GM12872 (cell line): ENCODE data around the gene NNMT.

Experiments used
- CTCF ChIP-seq: IDR thresholded peaks from 3 replicates; pipeline ENCODE4 v1.5.1; 2011; ENCODE audit warnings: low read depth, mild to moderate bottlenecking, low read length, moderate library complexity; ENCODE audit not compliant: insufficient read depth

The NNMT gene

DNA sequence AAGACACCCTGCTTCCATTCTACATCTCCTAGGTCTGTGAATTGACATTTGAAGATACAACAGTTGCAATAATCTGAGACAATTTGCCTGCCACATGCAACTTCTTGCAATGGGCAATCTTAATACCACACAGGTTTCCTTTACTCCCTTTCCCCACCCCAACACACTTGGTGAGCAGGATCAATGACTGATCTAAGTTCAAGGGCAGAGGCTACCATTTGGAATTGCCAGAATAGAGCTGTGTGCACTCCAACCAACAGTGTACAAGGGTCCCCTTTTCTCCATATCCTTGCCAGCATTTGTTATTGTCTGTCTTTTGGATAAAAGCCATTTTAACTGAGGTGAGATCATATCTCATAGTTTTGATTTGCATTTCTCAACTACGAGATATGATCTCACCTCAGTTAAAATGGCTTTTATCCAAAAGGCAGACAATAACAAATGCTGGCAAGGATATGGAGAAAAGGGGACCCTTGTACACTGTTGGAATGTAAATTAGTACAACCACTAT is 2.9 kb upstream of the NNMT start:
- TF ChIP-seq CTCF, result no peak

DNA sequence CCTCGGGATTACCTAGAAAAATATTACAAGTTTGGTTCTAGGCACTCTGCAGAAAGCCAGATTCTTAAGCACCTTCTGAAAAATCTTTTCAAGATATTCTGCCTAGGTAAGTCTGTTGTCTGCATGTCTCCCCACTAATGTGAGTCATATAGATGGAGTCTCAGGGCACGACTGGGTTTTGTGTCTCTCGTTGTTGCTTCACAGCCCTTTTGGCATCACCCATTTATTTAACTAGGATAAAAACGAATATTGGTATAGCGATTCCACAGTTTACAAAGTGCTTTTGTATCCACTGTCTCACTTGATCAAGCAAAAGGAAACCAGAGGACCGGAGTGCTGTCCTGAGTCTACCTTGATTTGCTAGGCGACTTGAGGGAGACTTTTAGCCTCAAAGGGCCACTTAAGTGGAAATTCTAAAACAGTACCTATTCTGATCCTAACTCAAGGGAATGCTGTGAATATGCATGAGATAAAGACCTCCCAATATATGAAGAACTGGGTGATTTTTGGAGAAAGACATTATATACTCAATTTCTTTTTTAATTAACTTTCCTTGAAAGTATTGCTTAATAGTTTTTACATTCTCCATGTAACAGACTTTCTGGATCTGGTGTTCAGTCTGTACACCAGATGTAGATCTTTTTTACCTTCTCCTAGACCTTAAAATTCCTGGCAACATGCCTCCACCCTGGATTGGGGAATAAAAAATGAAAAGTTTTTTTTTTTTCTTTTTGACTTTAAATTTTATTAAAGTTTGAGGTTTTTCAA is 590 bp downstream of the NNMT start:
- TF ChIP-seq CTCF, result no peak

DNA sequence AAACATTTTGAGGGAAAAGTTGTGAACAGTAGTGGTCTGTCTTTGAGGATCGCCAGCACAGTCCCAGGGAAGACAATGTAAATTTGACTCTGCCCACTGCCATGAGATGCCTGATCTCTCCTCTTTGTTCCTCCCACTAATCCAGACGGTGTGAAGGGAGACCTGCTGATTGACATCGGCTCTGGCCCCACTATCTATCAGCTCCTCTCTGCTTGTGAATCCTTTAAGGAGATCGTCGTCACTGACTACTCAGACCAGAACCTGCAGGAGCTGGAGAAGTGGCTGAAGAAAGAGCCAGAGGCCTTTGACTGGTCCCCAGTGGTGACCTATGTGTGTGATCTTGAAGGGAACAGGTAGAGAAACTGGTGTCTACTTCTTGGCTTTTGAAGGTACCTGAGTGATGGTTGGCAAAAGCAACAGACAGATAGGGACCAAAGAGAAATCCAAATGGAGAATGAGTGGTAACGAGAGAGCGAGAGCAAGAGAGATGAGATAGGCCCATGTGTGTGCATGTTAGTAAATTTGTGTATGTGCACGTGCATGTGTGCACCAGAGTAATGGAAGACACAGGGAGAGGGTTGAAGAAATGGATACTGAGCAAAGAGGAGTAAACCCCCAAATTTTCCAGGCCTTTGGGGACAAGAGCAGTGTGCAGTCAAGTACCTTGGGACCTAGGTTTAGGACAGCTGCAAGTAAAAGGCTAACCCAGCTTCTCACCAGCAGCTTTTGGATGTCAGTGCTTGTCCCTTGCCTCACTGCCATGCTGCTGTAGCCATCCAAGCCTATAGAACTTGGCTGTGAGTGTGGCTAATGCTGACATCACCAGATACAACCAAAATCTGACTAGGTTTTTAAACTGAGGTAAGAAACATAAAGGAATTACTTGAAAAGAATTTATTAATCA is 1.9 kb downstream of the NNMT start:
- TF ChIP-seq CTCF, result no peak

DNA sequence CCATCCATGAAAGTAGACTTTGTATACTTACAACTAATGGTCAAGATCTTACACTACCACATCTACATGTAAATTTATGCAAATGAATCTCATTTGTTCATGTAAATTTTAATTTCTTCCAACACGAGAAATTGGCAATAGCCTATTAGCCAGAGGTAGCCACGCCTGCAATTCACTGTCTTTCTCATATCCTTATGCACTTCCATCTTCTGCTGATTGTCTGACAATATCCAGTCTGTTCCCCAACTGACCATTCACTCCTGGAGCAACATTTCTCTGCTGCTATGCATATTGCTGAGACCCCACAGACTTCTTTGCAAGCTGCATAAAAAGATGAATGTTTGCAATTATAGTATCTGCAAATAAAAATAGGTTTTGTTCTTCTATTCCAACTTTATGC is 2.5 kb downstream of the NNMT start:
- TF ChIP-seq CTCF, result no peak

DNA sequence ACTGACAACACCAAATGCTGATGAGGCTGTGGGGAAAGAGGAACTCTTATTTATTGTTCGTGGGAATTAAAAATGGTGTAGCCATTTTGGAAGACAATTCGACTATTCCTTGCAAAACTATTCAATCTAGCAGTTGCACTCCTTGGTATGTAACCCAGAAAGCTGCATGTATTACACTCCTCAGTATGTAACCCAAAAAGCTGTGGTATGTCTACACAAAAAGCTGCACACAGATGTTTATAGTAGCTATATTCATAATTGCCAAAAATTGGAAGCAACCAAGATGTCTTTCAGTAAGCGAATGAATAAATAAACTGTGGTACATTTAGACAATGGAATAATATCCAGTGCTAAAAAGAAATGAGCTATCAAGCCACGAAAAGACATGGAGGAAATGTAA is 4.9 kb downstream of the NNMT start:
- TF ChIP-seq CTCF, result no peak

- no peak for TF ChIP-seq CTCF
Measured at GRCh38 chr11:114301927-114302326, 5.7 kb downstream of the NNMT start.

DNA sequence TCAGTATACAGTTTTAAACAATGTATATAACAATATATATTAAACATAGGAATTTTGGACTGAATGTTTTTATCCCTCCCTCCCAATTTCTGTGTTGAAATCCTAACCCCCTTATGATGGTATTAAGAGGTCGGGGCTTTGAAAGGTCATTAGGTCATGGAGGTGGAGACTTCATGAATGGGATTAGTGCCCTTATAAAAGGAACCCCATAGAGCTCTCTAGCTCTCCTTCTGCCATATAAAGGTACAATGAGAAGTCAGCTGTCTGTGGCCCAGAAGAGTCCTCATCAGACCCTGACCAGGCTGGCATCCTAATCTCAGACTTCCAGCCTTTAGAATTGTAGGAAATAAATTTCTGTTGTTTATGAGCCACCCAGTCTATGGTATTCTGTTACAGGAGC is 6.5 kb downstream of the NNMT start:
- no peak for TF ChIP-seq CTCF
